ENCODE data around the gene IWS1.
"Not testable (repeated sequence)": the region's sequence is repeated elsewhere in the genome, so short reads cannot be mapped to it uniquely, and the experiment has no call there.

IWS1 gene

DNA sequence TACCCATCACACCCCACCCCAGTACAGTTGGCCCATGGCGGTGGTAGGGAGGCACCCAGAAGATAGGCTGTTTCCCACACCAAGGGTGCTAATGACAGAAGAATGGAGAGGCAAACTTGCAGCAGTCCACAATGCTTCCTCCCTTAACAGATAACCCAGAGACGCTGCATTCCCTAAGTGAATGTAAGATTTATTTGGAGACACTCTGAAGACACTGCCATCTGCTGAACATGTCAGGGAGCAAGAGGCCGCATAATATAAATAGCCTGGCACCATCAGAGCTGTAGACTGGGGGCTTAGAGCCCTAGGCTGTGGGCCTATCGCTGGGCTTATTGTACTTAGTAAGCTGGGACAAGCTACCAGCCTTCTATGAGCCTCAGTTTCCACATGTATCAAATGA lies 2.2 kb upstream of the IWS1 start:
- DNase-seq (ENCODE audit: low spot score): no peak

DNA sequence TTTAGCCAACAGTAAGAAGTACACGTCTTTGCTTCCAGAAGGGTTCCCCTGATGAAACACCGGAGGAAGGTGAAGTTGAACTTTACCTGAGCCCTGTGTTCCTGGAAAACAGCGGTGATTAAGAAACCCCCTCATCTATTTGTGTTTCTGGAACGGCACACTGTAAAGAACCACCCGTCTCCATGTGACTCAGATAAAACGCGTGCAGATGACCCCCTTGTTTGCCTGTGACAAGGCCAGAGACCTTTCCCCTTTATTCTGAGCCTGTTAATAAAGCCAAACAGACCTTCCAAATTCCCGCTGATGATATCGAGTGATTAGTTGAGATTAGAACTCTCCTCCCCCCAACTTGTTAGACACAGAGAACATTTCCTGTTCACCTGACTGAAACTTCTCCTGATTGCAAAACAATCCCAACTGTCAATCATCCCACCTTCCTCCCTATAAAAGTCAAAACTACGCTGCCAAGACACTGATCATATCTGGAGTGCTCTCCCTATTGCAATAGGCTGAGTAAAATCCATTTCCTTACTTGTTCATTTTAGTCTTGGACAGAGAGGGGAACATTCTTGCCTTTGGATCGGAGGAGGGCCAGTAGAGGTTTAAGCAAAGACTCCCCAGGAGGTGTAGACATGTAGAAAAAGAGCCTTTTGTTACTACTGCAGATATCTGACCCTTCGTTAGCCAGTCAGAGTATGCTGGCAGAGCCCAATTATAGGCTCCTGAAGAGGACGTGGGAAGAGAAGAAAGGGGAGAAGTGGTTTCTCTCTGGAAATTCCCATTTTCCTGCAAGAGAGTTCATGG lies 914 bp upstream of the IWS1 start:
- DNase-seq (ENCODE audit: low spot score): no peak

DNA sequence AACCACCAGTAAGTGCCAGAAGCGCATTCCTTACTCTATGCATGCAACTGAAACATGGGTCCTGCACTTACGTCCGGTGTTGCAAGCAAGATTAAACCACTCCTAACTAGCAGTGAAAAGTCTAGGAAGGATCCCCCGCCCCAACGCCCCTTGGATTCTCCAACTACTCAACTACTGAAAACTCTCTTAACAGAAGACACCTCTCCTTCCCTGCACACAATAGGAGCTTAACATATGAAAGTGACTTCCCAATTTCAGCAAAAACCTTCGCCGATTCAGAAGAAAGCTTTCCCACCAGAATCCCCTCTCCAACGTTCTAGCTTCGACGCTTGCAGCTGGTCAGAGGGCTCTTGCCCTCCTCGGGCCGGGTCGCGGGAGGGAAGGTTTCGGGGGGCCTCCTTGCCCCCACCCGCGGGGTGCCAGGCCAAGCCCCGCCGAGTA lies 578 bp downstream of the IWS1 start:
- no peak for DNase-seq (ENCODE audit: low spot score)

DNA sequence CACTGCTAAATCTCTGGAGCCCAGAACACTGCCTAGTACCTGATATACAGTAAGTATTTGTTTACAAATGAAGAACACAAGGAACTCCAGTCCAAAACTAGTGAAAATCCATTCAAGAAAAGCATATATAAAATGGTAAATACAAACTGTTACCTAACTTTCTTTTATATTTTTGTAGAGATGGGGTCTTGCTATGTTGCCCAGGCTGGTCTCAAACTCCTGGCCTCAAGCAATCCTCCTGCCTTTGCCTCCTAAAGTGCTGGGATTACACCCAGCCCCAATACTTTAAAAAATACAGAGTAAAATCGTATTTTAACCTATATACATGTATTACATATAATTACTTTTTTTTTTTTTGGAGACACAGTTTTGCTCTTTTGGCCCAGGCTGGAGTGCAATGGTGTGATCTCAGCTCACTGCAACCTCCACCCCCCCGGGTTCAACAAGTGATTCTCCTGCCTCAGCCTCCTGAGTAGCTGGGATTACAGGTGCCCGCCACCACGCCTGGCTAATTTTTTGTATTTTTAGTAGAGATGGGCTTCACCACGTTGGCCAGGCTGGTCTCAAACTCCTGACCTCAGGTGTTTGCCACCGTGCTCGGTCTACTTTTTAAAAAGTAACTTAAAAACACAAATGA lies 2.0 kb downstream of the IWS1 start:
- DNase-seq (ENCODE audit: low spot score): not testable (repeated sequence)

DNA sequence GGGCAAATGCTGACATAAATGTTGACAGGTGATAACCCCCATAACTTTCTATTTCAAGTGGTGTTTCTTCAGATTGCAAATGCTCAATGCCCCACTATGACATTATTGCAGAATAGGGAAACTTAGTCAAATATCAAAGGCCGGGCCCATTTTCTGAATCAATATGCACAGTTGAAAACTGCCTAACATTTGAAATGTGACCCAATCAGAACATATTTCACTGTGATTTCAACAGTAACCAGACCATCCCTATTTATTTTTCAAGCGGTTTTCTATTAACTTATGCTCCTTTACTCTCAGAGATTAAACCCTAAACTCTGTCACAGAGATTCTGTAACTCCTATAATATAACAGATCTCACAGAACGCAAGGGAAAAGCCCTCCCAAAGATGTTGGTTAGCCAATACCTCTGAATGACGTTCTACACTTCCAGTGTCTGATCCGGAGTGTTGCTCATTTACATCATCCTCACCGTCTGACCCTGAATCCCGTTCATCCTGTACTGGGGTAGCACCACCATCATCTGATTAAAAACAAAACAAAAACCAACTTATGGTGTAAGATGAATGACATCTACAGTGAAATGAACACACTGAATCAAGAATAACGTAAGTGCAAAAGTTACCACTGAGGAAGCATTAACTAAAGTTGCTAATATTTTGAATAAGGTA lies 2.9 kb downstream of the IWS1 start:
- DNase-seq (ENCODE audit: low spot score): no peak

DNA sequence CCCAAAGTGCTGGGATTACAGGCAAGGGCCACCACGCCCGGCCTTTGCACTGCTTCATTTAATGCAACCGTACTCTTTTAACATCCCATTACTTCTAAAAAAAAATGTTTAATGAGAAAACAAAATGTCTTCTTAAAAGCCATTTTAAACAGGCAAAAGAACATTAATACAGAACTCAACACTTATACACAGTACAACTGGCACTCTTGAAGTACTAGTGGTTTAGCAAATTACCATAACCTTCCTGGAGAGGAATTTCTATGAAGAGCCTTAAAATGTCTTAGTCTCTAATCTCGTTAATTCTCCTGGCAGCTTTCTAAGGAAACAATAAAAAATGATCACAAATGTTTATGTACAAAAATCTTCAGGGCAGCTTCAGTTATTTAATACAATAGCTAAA lies 5.9 kb downstream of the IWS1 start:
- DNase-seq (ENCODE audit: low spot score): no peak

DNA sequence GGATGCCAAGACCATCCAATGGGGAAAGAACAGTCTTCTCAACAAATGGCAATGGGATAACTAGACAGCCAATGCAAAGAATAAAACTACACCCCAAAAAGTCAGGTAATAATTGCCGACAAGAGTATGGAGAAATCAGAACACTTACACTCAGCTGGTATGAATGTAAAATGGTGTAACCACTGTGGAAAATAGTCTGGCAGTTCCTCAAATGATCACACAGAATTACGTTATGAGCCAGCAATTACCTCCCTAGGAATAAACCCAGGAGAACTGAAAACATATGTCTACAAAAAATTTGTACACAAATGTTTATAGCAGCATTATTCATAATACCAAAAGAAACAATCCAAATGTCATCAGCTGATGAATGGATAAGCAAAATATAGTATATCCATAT lies 8.8 kb downstream of the IWS1 start:
- DNase-seq (ENCODE audit: low spot score): no peak

DNA sequence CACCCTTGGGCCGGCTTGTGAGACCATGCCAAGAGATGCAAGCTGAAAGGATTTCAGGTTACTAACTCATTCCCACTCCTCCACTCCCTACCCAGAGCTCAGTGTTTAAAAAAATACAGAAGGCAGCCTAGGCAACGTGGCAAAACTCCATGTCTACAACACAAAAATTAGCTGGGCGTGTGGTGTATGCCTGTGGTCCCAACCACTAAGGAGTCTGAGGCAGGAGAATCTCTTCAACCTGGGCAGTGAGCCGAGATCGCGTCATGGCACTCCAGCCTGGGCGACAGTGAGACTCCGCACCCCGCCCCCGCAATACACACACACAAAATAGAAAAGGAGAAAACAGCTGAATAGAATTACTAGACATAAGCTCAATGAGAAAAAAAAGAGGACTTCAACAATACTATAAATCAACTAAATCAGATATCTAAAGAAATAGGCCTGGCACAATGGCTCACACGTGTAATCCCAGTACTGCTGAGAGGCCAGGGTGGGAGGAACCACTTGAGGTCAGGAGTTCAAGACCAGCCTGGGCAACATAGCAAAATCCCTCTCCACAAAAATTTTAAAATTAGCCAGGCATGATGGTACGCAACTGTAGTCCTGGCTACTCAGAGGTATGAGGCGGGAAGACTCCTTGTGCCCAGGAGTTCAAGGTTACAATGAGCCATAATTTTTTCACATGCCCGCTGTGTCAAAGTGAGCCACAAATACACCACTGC lies 10.1 kb downstream of the IWS1 start:
- DNase-seq (ENCODE audit: low spot score): no peak

DNA sequence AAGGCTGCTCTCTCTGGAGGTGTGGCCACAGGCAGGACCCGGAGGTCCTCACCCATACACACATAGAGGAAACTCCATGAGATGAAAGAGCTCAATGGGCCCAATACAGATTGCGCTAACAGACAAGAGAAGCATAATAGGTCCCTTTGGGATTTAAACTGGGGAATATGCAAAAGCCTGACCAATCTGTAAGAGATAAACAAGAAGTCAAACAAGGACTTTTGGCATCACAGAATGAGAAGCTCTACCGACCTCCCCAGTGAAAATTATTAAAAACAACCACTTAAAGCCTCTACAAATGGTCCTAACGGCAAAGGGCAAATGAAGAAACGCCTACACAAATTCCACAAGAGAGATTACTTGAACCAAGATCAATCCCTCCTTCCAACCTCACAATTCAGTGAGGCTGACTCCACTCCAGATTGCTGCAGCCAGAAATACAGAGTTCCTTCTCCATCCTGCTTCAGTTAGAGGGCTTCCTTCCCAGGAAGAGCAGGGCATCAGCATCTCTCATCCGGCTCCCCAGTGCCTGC lies 10.8 kb downstream of the IWS1 start:
- no peak for DNase-seq (ENCODE audit: low spot score)

DNA sequence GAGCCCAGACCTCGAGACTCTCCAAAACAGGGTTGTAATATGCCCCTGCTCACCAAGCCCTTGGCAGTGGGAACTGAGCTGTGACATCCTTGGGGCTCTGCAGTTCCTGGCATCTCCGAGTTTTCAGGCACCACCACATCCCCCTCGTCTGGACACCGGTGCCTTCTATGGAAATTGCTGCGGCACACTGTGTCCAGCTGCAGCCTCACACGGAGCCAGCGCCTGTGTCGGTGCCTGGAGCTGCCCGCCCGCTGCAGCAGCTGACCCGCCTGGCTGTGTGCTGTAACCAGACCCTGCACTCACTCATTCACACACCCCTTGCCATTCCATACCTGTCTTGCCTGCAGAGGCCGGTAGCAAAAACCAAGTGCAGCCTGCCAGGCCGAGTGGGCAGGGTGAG lies 11.8 kb downstream of the IWS1 start:
- no peak for DNase-seq (ENCODE audit: low spot score)

DNA sequence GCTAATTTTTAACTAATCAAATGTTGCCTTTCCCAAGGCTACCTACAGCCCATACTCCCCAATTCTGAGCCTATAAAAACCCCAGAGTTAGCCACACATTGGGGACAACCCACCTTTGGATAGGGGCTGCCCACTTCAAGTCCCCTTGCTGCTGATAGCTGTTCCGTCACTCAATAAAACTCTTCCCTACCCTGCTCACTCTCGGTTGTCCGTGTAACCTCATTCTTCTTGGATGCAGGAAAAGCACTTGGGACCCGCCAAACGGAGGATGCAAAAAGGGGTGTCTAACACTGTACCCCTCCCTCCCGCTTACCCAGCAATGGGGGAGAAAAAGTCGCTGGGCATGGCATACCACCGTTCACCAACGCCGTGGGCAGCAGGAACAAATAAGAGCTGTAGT lies 12.2 kb downstream of the IWS1 start:
- no peak for DNase-seq (ENCODE audit: low spot score)

DNA sequence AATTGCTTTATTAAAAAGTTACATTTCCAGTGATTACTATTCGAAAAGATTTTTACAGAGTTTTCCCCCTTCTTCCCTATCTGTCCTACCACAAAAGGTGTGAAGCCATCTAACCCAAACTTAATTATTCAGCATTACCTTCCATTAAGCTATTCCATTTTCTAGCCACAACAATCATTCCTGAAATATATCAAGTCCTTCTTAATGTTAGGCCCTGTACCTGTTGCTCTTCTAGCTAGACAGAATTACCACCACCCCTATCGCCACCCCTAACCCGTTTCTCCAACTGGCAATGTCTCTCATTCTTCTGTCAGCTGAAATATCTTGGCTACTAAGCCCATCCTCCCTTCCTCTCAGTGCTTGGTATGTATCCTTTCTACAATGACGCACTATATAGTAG lies 13.9 kb downstream of the IWS1 start:
- DNase-seq (ENCODE audit: low spot score): no peak

DNA sequence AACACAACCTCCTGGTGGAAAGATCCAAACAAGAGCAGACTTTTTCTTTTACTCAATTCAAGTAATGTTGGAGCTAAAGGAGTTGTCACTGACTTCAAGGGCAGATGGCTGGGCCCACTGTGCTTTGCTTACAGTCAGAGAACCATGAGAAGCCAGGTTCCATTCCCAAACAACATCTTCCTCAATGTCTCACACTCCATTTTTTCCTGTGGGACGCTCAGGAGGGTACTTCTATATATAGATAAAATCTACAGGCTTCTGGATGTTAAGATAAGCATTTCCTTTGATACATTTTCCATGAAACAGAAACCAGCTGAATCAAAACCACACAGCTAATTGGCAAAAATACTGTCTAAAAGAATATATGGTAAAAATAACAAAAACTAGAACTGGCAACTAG lies 14.4 kb downstream of the IWS1 start:
- no peak for DNase-seq (ENCODE audit: low spot score)

DNA sequence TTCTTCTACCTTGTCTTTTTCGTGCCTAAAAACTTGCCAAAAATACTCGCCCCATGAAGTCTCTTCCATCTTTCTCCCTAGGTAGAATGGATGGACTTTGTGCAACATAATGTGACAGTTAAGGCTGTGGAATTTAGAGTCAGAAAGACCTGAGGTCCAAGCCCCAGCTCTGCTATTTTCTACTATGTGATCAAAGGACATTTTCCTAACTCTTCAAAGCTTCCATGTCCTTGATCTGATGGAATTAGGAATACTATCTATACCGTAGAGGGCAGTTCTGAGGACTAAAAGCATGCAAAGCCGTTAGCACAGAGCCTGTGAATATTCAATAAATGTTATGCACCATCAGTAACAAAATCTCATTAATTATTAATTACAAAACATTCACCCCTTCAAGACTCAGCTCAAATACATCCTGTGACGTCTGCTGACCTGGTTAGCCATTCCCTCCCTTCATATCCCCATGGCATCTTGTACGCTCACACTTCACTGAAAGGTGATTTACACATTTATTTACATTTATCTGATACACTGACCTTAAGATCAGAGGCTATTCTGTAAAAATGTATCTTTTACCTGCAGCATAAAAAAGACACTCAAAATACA lies 15.1 kb downstream of the IWS1 start:
- DNase-seq (ENCODE audit: low spot score): no peak

DNA sequence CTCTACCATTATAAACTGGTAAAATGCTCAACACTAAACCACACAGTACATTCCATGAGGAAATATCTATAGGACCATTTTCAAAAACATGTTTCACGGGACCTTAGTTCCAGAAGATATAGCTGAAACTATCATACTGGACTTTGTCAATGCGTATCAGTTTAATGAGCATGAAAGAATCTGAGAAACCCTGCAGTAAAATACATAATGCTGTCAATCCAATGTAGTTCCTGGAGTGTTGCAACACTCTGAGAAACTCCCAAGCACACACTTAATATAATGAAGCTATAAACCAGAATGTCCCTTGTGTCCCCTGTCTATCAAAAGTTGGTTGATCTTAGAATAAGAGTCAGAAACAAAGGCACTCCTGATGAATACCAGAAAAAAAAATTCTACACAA lies 16.2 kb downstream of the IWS1 start:
- no peak for DNase-seq (ENCODE audit: low spot score)

DNA sequence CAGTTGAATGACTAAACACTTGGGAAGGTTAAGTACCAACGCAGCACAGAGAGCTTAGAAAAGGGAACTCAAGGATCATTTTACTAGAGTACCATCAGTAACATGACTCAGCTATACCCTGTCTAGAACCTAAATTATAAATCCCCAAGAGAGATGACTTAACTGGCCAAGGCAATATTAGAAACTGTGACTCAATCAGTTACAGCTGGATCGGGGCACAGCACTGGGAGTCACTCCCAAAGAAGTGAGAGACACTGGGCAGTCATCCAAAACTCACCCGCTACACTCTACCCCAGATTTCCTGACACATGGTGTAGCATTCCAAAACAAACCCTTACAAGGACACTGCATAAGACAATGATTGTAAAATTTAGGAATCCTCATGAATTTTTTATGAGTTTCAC lies 17.7 kb downstream of the IWS1 start:
- no peak for DNase-seq (ENCODE audit: low spot score)

DNA sequence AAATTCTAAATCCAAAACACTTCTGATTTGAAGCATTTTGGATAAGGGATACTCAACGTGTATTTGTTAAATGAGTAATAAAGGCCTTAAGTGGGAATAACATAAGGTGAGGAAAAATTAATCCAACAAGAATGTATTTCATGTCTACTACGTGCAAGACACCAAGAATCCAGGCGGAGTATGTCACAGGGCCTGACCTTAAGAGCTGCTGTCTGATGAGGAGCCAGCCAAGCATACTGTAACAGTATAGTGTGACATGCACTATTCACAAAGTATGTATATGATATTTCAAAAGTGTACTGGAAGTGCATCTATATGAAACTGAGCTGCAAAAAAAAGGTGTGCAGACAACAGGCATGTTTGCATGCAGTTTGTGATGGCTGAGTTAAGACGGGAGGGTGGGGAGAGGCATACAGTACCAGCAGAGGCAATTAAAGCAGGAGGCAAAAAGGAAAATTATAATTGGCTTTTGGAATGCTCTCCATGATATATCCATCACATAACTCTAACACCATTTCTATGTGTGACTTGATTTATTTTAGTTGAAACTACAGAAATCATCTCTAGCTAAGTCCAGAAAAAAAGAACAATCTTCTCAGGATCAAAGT lies 18.2 kb downstream of the IWS1 start:
- DNase-seq (ENCODE audit: low spot score): no peak

DNA sequence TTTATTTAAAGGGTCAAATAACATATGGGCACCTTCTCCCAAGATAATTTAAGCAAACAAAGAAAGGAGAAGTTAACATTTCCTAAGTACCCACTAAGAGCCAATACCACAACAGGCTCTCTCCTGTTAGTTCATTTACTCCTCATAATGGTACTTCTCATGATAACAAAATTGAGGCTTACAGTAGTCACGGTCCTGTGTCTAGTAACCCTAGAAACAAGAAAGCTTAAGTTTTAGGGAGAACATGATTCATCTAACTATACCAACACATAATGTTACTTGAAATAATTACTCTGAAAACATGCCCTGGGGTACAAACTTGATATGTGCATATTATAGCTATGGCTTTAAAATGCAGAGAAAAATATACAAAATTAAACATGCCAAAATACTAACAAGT lies 19.8 kb downstream of the IWS1 start:
- no peak for DNase-seq (ENCODE audit: low spot score)

DNA sequence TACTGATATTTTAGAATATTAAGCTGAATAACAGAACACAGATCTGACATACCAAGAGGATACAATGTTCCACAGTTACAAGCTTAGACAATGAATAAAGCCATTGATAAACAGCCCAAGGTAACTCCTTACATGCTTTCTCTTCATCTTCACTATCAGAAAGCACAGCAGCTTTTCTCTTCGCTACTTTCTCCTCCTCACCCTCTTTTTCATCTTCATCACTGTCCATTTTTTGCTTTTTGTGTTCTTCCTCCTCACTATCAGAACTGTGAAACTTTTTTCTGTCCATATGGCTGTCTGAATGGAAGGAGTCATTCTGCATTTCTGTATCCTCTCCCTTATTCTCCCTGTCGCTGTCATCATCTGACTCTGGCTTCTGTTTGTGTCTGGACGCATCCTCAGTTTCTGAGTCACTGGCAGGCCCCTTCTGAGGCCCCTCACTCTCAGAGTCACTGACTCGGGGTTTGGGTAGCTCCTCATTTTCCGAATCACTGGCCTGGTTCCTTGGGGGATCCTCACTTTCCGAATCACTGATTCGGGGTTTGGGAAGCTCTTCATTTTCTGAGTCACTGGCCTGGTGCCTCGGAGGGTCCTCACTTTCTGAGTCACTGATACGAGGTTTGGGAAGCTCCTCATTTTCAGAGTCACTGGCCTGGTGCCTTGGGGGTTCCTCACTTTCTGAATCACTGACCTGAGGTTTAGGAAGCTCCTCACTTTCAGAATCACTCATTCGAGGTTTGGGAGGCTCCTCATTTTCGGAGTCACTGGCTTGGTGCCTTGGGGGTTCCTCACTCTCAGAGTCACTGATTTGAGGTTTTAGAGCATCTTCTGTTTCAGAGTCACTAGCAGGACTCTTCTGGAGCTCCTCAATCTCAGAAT lies 21.5 kb downstream of the IWS1 start:
- DNase-seq (ENCODE audit: low spot score): no peak

DNA sequence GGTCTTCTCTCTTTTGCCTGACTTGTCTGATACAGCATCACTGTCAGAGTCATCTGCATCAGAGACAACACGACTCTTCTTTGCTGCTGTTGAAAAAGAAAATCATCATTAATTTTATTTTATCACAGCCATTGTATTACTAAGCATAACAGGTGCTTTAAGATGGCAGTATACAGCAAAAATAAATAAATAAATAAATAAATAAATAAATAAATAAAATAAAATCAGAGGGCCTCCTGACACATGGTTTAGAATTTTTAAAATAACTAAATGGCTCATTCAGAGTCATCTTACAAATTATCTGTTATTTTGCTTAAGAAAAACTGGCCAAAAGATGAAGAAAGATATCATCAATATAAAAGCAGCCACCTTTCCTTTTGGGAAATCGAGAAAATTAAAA lies 22.8 kb downstream of the IWS1 start:
- no peak for DNase-seq (ENCODE audit: low spot score)

DNA sequence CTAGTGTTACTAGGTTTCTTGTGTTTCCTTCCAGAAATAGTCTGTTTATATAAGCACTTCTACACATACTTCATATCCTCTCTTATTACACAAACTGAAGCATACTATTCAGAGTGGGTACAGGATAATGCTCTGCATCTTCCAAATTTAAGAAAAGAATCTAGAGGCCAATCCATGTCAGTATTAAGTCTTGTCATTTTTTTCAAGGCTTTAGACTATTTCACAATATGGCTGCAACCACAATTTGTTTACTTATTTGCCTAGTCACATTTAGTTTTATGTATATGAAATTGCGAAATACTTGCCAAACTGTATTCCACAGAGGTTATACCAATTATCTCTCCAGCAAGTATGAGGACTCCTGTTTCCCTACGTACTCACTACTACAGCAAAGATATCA lies 27.9 kb downstream of the IWS1 start:
- no peak for DNase-seq (ENCODE audit: low spot score)

Measured in CD4-positive, alpha-beta T cell treated with Interleukin-15 for 4 hours (primary cell).